OCI-LY7 (cell line): ENCODE measurements around the gene TACR2. TPM values are rescaled to one million over a fixed set of nuclear protein-coding genes. Genes with fewer than 3 reads are reported as not detected.

Source experiments
- BruUV-seq: library from RNA; stranded (reverse); fragments of 400-500 nt; replicated peaks from 2 replicates; lab custom pipeline; 2021; lab: Mats Ljungman, UMichigan
- CTCF ChIA-PET: fragments of 300-600 bp; sonication (Branson Sonifier 250); formaldehyde crosslinking; loops from one replicate; lab custom pipeline; 2022; ENCODE audit warnings: antibody characterized with exemption; ENCODE audit not compliant: unreplicated experiment; lab: Charles Lee
- POLR2A ChIA-PET: fragments of 300-600 bp; sonication (Branson Sonifier 250); formaldehyde crosslinking; loops from one replicate; lab custom pipeline; 2022; ENCODE audit warnings: antibody characterized with exemption; lab: Charles Lee
- DNase-seq: peaks from one replicate; pipeline ENCODE4 v3.0.0-alpha.2; 2015; ENCODE audit warnings: low spot score
- H2AFZ ChIP-seq: fragments of 200-600 bp; sonication (generic), shearing (Covaris generic); 2 replicates; pipeline ENCODE4 v1.6.1; 2014; ENCODE audit warnings: mild to moderate bottlenecking, antibody characterized with exemption, low read length, moderate library complexity
- H3K27ac ChIP-seq: fragments of 200-600 bp; sonication (generic); 2 replicates; pipeline ENCODE4 v1.5.1; 2014; ENCODE audit warnings: mixed run types, low read depth, mild to moderate bottlenecking, moderate library complexity, low read length, inconsistent platforms; ENCODE audit not compliant: poor library complexity, severe bottlenecking
- H3K36me3 ChIP-seq: fragments of 200-600 bp; sonication (generic); 2 replicates; pipeline ENCODE4 v1.6.1; 2014; ENCODE audit warnings: mild to moderate bottlenecking, antibody characterized with exemption, low read length, moderate library complexity, mixed read lengths; ENCODE audit not compliant: insufficient read depth
- H3K4me1 ChIP-seq: fragments of 200-600 bp; sonication (generic); 2 replicates; pipeline ENCODE4 v1.5.1; 2014; ENCODE audit warnings: mild to moderate bottlenecking, low read length; ENCODE audit not compliant: insufficient read depth, poor library complexity, severe bottlenecking
- H3K4me2 ChIP-seq: fragments of 200-600 bp; sonication (generic); 2 replicates; pipeline ENCODE4 v1.6.1; 2014; ENCODE audit warnings: mild to moderate bottlenecking, low read length
- H3K4me3 ChIP-seq: fragments of 200-600 bp; sonication (generic); 2 replicates; pipeline ENCODE4 v1.5.1; 2014; ENCODE audit warnings: mild to moderate bottlenecking, low read depth, low read length; ENCODE audit not compliant: poor library complexity, severe bottlenecking
- H3K79me2 ChIP-seq: fragments of 200-600 bp; sonication (generic); 2 replicates; pipeline ENCODE4 v1.6.1; 2016; ENCODE audit warnings: low read depth, mild to moderate bottlenecking, low read length, moderate library complexity, mixed read lengths; ENCODE audit not compliant: insufficient read depth
- H3K9me2 ChIP-seq: fragments of 200-600 bp; sonication (generic); 2 replicates; pipeline ENCODE4 v1.6.1; 2016; ENCODE audit warnings: mild to moderate bottlenecking, low read length, mixed read lengths; ENCODE audit not compliant: insufficient read depth
- H3K9me3 ChIP-seq: fragments of 200-600 bp; sonication (generic); 2 replicates; pipeline ENCODE4 v1.6.1; 2014; ENCODE audit warnings: mild to moderate bottlenecking, mixed run types, low read length, mixed read lengths
- H4K20me1 ChIP-seq: fragments of 200-600 bp; sonication (generic); 2 replicates; pipeline ENCODE4 v1.6.1; 2014; ENCODE audit warnings: mild to moderate bottlenecking, antibody characterized with exemption, low read length, moderate library complexity, mixed read lengths; ENCODE audit not compliant: insufficient read depth
- EZH2phosphoT487 ChIP-seq: fragments of 200-600 bp; sonication (generic); IDR thresholded peaks from 2 replicates; pipeline ENCODE4 v1.6.1; 2018; ENCODE audit warnings: low read depth, borderline replicate concordance, mild to moderate bottlenecking, mixed run types, antibody characterized with exemption, low read length, moderate library complexity, mixed read lengths
- intact Hi-C: fragments of 100-400 bp; cut with micrococcal nuclease; formaldehyde crosslinking; loops from one replicate; pipeline ENCODE4 v1.10.0; 2022; ENCODE audit not compliant: unreplicated experiment
- total RNA-seq, 2 experiments: library from RNA; depleted of rRNA in 1 of 2; stranded (reverse); fragments of >200 nt in 1 of 2; shearing (Covaris generic) in 1 of 2; gene quantifications; 2 replicates each; pipeline ENCODE4 v1.2.3, GENCODE V29; 2014 to 2022
- TF ChIP-seq, protein P1 (sequence below): fragments of 200-600 bp; sonication (generic); conservative IDR thresholded peaks from 2 replicates; pipeline ENCODE4 v1.5.1; 2014; ENCODE audit warnings: mild to moderate bottlenecking, antibody characterized with exemption, low read length, moderate library complexity, mixed read lengths

Gene TACR2
- total RNA-seq, 2 experiments from 2014 or later, result not detected

DNA sequence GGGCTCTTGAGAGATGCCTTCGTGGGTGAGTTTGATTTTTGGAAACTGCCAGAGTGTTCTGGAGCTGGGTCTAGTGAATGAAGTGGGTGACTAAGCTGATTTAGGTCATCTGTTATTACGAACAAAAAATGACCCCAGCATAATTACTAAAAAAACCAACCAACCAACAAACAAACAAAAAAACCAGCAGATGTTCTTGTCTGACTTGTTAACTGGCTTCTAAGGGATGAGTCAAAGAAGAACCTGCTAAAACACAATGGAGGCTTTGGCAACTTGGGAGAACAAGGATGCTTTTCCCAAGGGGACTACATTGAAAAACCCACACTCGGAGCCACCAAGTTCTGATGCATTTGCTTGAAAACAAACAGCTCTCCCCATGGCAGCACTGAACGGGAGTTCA is 11.5 kb downstream of the TACR2 start:
- peaks cover 24% of the 10 kb centered on the region for H3K4me1 ChIP-seq
- no peaks in the 10 kb centered on the region for H3K36me3 ChIP-seq
- no peaks in the 10 kb centered on the region for H3K79me2 ChIP-seq
- no peak overlapping the region for H2AFZ ChIP-seq
- BruUV-seq, result no TSS peak
- ChIA-PET CTCF (no interaction called here), POLR2A (interaction anchor here (0.6 kb wide), 1 partner anchor 36 kb away, joined by 3 read pairs; no protein-coding TSS in a partner anchor)
- H3K9me3 ChIP-seq, result no peaks in the 10 kb centered on the region
- no peaks in the 10 kb centered on the region for H3K9me2 ChIP-seq
- H3K4me2 ChIP-seq, result no peak overlapping the region
- no peak overlapping the region for H3K27ac ChIP-seq
- no peaks in the 10 kb centered on the region for H4K20me1 ChIP-seq
- intact Hi-C loops, result loop anchor here (5.0 kb wide), 1 partner anchor 232 kb away; no protein-coding TSS in a partner anchor
- no peak overlapping the region for H3K4me3 ChIP-seq
- no peak for DNase-seq
- no peak for TF ChIP-seq EZH2phosphoT487
- TF ChIP-seq, protein P1, sequence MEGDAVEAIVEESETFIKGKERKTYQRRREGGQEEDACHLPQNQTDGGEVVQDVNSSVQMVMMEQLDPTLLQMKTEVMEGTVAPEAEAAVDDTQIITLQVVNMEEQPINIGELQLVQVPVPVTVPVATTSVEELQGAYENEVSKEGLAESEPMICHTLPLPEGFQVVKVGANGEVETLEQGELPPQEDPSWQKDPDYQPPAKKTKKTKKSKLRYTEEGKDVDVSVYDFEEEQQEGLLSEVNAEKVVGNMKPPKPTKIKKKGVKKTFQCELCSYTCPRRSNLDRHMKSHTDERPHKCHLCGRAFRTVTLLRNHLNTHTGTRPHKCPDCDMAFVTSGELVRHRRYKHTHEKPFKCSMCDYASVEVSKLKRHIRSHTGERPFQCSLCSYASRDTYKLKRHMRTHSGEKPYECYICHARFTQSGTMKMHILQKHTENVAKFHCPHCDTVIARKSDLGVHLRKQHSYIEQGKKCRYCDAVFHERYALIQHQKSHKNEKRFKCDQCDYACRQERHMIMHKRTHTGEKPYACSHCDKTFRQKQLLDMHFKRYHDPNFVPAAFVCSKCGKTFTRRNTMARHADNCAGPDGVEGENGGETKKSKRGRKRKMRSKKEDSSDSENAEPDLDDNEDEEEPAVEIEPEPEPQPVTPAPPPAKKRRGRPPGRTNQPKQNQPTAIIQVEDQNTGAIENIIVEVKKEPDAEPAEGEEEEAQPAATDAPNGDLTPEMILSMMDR, result no peak

DNA sequence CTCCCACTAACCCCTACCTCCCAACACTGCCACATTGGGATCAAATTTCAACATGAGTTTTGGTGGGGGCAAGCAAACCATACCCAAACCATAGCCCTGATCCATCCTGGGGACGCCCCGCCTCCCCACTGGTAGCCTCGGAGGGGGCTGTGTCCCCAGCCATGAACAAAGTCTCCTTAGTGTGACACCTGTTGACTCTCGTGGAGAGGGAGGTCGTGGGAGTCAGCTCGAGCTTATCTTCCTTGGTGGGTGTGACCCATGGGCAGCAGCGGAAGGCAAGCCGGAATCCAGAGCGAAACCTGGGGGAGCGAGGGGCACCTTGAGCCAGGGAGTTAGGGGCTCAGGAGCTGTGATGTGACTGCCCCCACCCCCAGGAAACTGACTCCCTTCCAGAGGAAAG is 11.9 kb downstream of the TACR2 start:
- Histone ChIP-seq H3K4me1 (peaks cover 20% of the 10 kb centered on the region), H3K9me2 (no peaks in the 10 kb centered on the region), H3K27ac (no peak overlapping the region), H3K4me2 (no peak overlapping the region), H3K9me3 (no peaks in the 10 kb centered on the region), H3K4me3 (no peak overlapping the region), H2AFZ (no peak overlapping the region), H3K36me3 (no peaks in the 10 kb centered on the region), H3K79me2 (no peaks in the 10 kb centered on the region), H4K20me1 (no peaks in the 10 kb centered on the region)
- intact Hi-C loops, result loop anchor here (5.0 kb wide), 1 partner anchor 233 kb away; no protein-coding TSS in a partner anchor
- no peak for DNase-seq
- CTCF ChIA-PET, result no interaction called here
- BruUV-seq, result no TSS peak
- POLR2A ChIA-PET, result interaction anchor here (0.6 kb wide), 1 partner anchor 35 kb away, joined by 3 read pairs; no protein-coding TSS in a partner anchor
- TF ChIP-seq, protein P1, result no peak
- TF ChIP-seq EZH2phosphoT487, result no peak

DNA sequence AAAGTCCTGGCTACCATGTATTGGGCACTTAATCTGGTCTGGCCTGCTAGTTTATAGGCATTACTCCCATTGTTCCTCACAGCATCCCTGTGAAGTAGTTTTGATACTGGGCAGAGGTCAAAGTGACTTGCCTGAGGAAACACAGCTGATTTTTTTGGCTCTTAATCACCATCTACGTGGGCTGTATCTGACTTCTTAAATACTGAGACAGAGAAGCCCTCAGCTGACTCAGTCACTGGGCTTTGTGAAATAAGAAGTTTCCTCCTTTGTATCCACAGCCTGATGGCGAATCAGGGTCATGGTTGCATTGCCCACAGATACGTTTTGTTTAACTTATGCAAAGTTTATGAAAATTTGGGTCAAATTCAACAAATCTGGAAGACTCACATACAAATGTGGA is 13.2 kb downstream of the TACR2 start:
- no peak overlapping the region for H3K4me3 ChIP-seq
- no peak overlapping the region for H3K4me2 ChIP-seq
- no peaks in the 10 kb centered on the region for H4K20me1 ChIP-seq
- H3K79me2 ChIP-seq, result no peaks in the 10 kb centered on the region
- H3K9me3 ChIP-seq, result no peaks in the 10 kb centered on the region
- H3K36me3 ChIP-seq, result no peaks in the 10 kb centered on the region
- ChIA-PET POLR2A (interaction anchor here (0.6 kb wide), 1 partner anchor 86 kb away, joined by 3 read pairs; no protein-coding TSS in a partner anchor), CTCF (interaction anchor here (0.7 kb wide), 1 partner anchor 12 kb away, joined by 3 read pairs; no protein-coding TSS in a partner anchor)
- DNase-seq, result no peak
- TF ChIP-seq EZH2phosphoT487, result no peak
- TF ChIP-seq, protein P1, result no peak
- intact Hi-C loops, result no loop called here
- H2AFZ ChIP-seq, result no peak overlapping the region
- H3K27ac ChIP-seq, result no peak overlapping the region
- no peaks in the 10 kb centered on the region for H3K9me2 ChIP-seq
- no TSS peak for BruUV-seq
- peaks cover 9% of the 10 kb centered on the region for H3K4me1 ChIP-seq
